H9 (cell line): ENCODE results near the gene GPHA2. TPM values are rescaled to one million over a fixed set of nuclear protein-coding genes. Genes with fewer than 3 reads are reported as not detected.

ENCODE experiments used
- DNase-seq: peaks from one replicate; pipeline ENCODE4 v3.0.0-alpha.2; 2017
- H2AFZ ChIP-seq: one replicate; pipeline ENCODE4 v1.6.1; 2013; ENCODE audit warnings: mild to moderate bottlenecking, low read length, control low read depth, moderate library complexity
- H2AK5ac ChIP-seq: 2 replicates; pipeline ENCODE4 v1.6.1; 2013; ENCODE audit warnings: low read length, control low read depth, mixed read lengths; ENCODE audit not compliant: insufficient read length
- H2BK120ac ChIP-seq: one replicate; pipeline ENCODE4 v1.6.1; 2013; ENCODE audit warnings: low read depth, mild to moderate bottlenecking, low read length, control low read depth, inconsistent platforms; ENCODE audit not compliant: poor library complexity, severe bottlenecking
- H2BK12ac ChIP-seq: 2 replicates; pipeline ENCODE4 v1.6.1; 2013; ENCODE audit warnings: low read length, control low read depth, mixed read lengths, low read depth; ENCODE audit not compliant: insufficient read length
- H2BK15ac ChIP-seq: 2 replicates; pipeline ENCODE4 v1.6.1; 2013; ENCODE audit warnings: low read depth, low read length, control low read depth
- H2BK20ac ChIP-seq: one replicate; pipeline ENCODE4 v1.6.1; 2013; ENCODE audit warnings: low read depth, mild to moderate bottlenecking, low read length, control low read depth, inconsistent platforms; ENCODE audit not compliant: poor library complexity, severe bottlenecking
- H2BK5ac ChIP-seq: 2 replicates; pipeline ENCODE4 v1.6.1; 2013; ENCODE audit warnings: low read length, control low read depth, mixed read lengths; ENCODE audit not compliant: insufficient read length
- H3K14ac ChIP-seq: 2 replicates; pipeline ENCODE4 v1.6.1; 2013; ENCODE audit warnings: low read length, control low read depth; ENCODE audit not compliant: insufficient read depth
- H3K18ac ChIP-seq: 2 replicates; pipeline ENCODE4 v1.6.1; 2013; ENCODE audit warnings: low read depth, mild to moderate bottlenecking, mixed read lengths, low read length, control low read depth; ENCODE audit not compliant: insufficient read length
- H3K23ac ChIP-seq: 2 replicates; pipeline ENCODE4 v1.6.1; 2013; ENCODE audit warnings: low read length, control low read depth, mixed read lengths, low read depth; ENCODE audit not compliant: insufficient read length
- H3K23me2 ChIP-seq: 2 replicates; pipeline ENCODE4 v1.6.1; 2013; ENCODE audit warnings: low read depth, mild to moderate bottlenecking, mixed read lengths, low read length, control low read depth; ENCODE audit not compliant: insufficient read length, poor library complexity, severe bottlenecking
- H3K27ac ChIP-seq: 2 replicates; pipeline ENCODE4 v1.5.1; 2013; ENCODE audit warnings: low read length, control low read depth, mixed read lengths, low read depth; ENCODE audit not compliant: insufficient read length
- H3K27me3 ChIP-seq: 2 replicates; pipeline ENCODE4 v1.6.1; 2013; ENCODE audit warnings: low read length, control low read depth, inconsistent platforms; ENCODE audit not compliant: insufficient read depth
- H3K4ac ChIP-seq: 2 replicates; pipeline ENCODE4 v1.6.1; 2013; ENCODE audit warnings: low read depth, mild to moderate bottlenecking, control low read depth, inconsistent platforms, low read length, moderate library complexity
- H3K4me1 ChIP-seq: 2 replicates; pipeline ENCODE4 v1.6.1; 2013; ENCODE audit warnings: low read length, control low read depth, inconsistent platforms; ENCODE audit not compliant: insufficient read depth
- H3K4me2 ChIP-seq: 2 replicates; pipeline ENCODE4 v1.6.1; 2013; ENCODE audit warnings: low read length, control low read depth, mixed read lengths; ENCODE audit not compliant: insufficient read length, insufficient read depth
- H3K56ac ChIP-seq: 2 replicates; pipeline ENCODE4 v1.6.1; 2013; ENCODE audit warnings: low read depth, mild to moderate bottlenecking, mixed read lengths, low read length, control low read depth; ENCODE audit not compliant: insufficient read length
- H3K79me1 ChIP-seq: 2 replicates; pipeline ENCODE4 v1.6.1; 2013; ENCODE audit warnings: low read depth, mild to moderate bottlenecking, moderate library complexity, low read length, control low read depth, inconsistent platforms; ENCODE audit not compliant: insufficient read depth, poor library complexity, severe bottlenecking
- H3K79me2 ChIP-seq: 2 replicates; pipeline ENCODE4 v1.6.1; 2013; ENCODE audit warnings: low read length, control low read depth, inconsistent platforms; ENCODE audit not compliant: insufficient read depth
- H3K9ac ChIP-seq: 2 replicates; pipeline ENCODE4 v1.6.1; 2013; ENCODE audit warnings: low read length, control low read depth, mixed read lengths; ENCODE audit not compliant: insufficient read length; ENCODE audit errors: extremely low read depth
- H3K9me3 ChIP-seq: one replicate; pipeline ENCODE4 v1.6.1; 2013; ENCODE audit warnings: low read depth, low read length, inconsistent platforms; ENCODE audit not compliant: control insufficient read depth
- H3T11ph ChIP-seq: one replicate; pipeline ENCODE4 v1.6.1; 2013; ENCODE audit warnings: mild to moderate bottlenecking, low read length, control low read depth, inconsistent platforms
- H4K20me1 ChIP-seq: one replicate; pipeline ENCODE4 v1.6.1; 2013; ENCODE audit not compliant: control insufficient read depth, insufficient read length, insufficient read depth
- H4K5ac ChIP-seq: 2 replicates; pipeline ENCODE4 v1.6.1; 2013; ENCODE audit warnings: low read depth, mild to moderate bottlenecking, mixed read lengths, low read length, control low read depth; ENCODE audit not compliant: insufficient read length
- H4K8ac ChIP-seq: replicated peaks from 2 replicates; pipeline ENCODE4 v1.6.1; 2013; ENCODE audit warnings: low read length, control low read depth, mixed read lengths, low read depth; ENCODE audit not compliant: insufficient read length
- H4K91ac ChIP-seq: 2 replicates; pipeline ENCODE4 v1.6.1; 2013; ENCODE audit warnings: low read depth, mild to moderate bottlenecking, moderate library complexity, mixed read lengths, low read length, control low read depth; ENCODE audit not compliant: insufficient read length
- H3K27ac Mint-ChIP-seq, 3 experiments: 2 replicates in 2 of 3; 3 replicates in 1 of 3; pipeline ENCODE4 v1.8.0; 2020 to 2021; ENCODE audit warnings: mixed read lengths in 3 of 3, mild to moderate bottlenecking in 1 of 3, moderate library complexity in 1 of 3
- H3K27me3 Mint-ChIP-seq: 2 replicates; pipeline ENCODE4 v1.8.0; 2021; ENCODE audit warnings: low read depth, mild to moderate bottlenecking, moderate library complexity, mixed read lengths
- H3K36me3 Mint-ChIP-seq, 3 experiments: 2 replicates in 2 of 3; 3 replicates in 1 of 3; pipeline ENCODE4 v1.8.0; 2020 to 2021; ENCODE audit warnings: low read depth in 3 of 3, mixed read lengths in 3 of 3; ENCODE audit not compliant: insufficient read depth in 1 of 3
- H3K4me1 Mint-ChIP-seq, 2 experiments: 2 replicates each; pipeline ENCODE4 v1.8.0; 2020; ENCODE audit warnings: mixed read lengths in 2 of 2
- H3K4me3 Mint-ChIP-seq, 2 experiments: 2 replicates in 1 of 2; 3 replicates in 1 of 2; pipeline ENCODE4 v1.8.0; 2020 to 2021; ENCODE audit warnings: mild to moderate bottlenecking in 2 of 2, mixed read lengths in 2 of 2, moderate library complexity in 1 of 2
- H3K9me3 Mint-ChIP-seq, 2 experiments: 2 replicates in 1 of 2; 3 replicates in 1 of 2; pipeline ENCODE4 v1.8.0; 2020; ENCODE audit warnings: mild to moderate bottlenecking in 2 of 2, mixed read lengths in 2 of 2, moderate library complexity in 1 of 2
- WGBS: extraction: QIAGEN DNeasy Blood & Tissue Kit; methylation state at CpG from one replicate; pipeline ENCODE4 v1.1.7; 2013; ENCODE audit warnings: missing lambda C conversion rate, low lambda C conversion rate, mixed read lengths; ENCODE audit not compliant: insufficient read length; ENCODE audit errors: extremely low coverage; 5-methylcytosine and 5-hydroxymethylcytosine counted together
- total RNA-seq: library from RNA; stranded (reverse); gene quantifications from 2 replicates; pipeline ENCODE4 v1.2.1, GENCODE V29; 2021
- TF ChIP-seq, protein P1 (sequence below): fragments of 200-600 bp; sonication (generic); conservative IDR thresholded peaks from 3 replicates; pipeline ENCODE4 v1.8.0; 2021; ENCODE audit warnings: antibody characterized with exemption, mild to moderate bottlenecking

Gene GPHA2
- total RNA-seq, 1 experiment from 2014 or later: 2.1 TPM

DNA sequence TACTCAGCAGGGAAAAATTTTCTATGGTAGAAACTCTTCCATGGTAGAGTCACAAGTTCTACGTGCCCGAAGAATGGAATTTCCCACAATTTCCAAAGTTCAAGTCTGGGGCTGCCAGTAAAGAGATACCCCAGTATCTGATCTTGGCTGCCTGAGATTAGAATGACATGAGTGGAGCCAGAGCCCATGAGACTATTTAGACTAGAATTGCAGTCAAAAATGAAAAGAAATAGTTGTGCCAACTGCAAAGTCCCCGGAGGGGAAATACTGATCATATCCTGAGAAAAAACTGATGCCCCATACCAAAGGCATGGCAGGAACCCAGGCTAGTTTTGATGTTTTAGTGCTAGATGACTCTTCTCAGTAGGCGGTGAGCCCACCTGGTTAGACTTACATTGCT, 25.0 kb upstream of the GPHA2 start:
- Histone ChIP-seq H3K23ac (no peak overlapping the region), H3K79me1 (no peaks in the 10 kb centered on the region), H3T11ph (no peak overlapping the region), H2AFZ (no peak overlapping the region), H3K9ac (no peak overlapping the region), H3K4me1 (no peaks in the 10 kb centered on the region), H4K91ac (no peak overlapping the region), H3K79me2 (no peaks in the 10 kb centered on the region), H4K20me1 (no peaks in the 10 kb centered on the region), H3K27ac (no peak overlapping the region), H3K23me2 (no peaks in the 10 kb centered on the region), H4K8ac (no peak overlapping the region), H3K56ac (no peak overlapping the region), H3K14ac (no peak overlapping the region), H2AK5ac (no peak overlapping the region), H3K4ac (no peak overlapping the region), H3K27me3 (no peaks in the 10 kb centered on the region), H2BK12ac (no peak overlapping the region), H2BK15ac (no peak overlapping the region), H3K4me2 (no peak overlapping the region), H2BK5ac (no peak overlapping the region), H4K5ac (no peak overlapping the region), H3K9me3 (no peaks in the 10 kb centered on the region), H3K18ac (no peak overlapping the region), H2BK120ac (no peak overlapping the region), H2BK20ac (no peak overlapping the region)
- DNase-seq: no peak
- H3K36me3 Mint-ChIP-seq: no peaks in the 10 kb centered on the region
- H3K9me3 Mint-ChIP-seq: no peaks in the 10 kb centered on the region
- no peak overlapping the region for H3K27ac Mint-ChIP-seq
- H3K4me1 Mint-ChIP-seq: no peaks in the 10 kb centered on the region
- no peak overlapping the region; a peak in 1 of 5 replicates for H3K4me3 Mint-ChIP-seq
- no CpG with 5 or more reads among the region's 4 CpGs for WGBS
- TF ChIP-seq, protein P1, sequence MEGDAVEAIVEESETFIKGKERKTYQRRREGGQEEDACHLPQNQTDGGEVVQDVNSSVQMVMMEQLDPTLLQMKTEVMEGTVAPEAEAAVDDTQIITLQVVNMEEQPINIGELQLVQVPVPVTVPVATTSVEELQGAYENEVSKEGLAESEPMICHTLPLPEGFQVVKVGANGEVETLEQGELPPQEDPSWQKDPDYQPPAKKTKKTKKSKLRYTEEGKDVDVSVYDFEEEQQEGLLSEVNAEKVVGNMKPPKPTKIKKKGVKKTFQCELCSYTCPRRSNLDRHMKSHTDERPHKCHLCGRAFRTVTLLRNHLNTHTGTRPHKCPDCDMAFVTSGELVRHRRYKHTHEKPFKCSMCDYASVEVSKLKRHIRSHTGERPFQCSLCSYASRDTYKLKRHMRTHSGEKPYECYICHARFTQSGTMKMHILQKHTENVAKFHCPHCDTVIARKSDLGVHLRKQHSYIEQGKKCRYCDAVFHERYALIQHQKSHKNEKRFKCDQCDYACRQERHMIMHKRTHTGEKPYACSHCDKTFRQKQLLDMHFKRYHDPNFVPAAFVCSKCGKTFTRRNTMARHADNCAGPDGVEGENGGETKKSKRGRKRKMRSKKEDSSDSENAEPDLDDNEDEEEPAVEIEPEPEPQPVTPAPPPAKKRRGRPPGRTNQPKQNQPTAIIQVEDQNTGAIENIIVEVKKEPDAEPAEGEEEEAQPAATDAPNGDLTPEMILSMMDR: no peak
- no peaks in the 10 kb centered on the region for H3K27me3 Mint-ChIP-seq
